K562 (cell line): Measurements from ENCODE around the gene TIMP4. TPM values are rescaled to one million over a fixed set of nuclear protein-coding genes. Genes with fewer than 3 reads are reported as not detected.

Experiments
- SIN3A ChIP-seq, 2 experiments: fragments of 150-350 bp in 1 of 2; IDR thresholded peaks; 2 replicates each; pipeline ENCODE4 v1.6.1; 2011 to 2016; ENCODE audit warnings: borderline replicate concordance in 2 of 2, low read depth in 2 of 2, low read length in 2 of 2, mild to moderate bottlenecking in 2 of 2, moderate library complexity in 2 of 2; ENCODE audit not compliant: control insufficient read depth in 1 of 2
- ZKSCAN8 ChIP-seq: fragments of 200-800 bp; sonication (Bioruptor generic); IDR thresholded peaks from 2 replicates; pipeline ENCODE4 v1.6.1; 2016; ENCODE audit warnings: missing genetic modification characterization, missing compliant biosample characterization
- ZNF444 ChIP-seq: fragments of 250-450 bp; sonication (Bioruptor Pico); IDR thresholded peaks from 2 replicates; pipeline ENCODE4 v1.4.0; 2020; ENCODE audit warnings: mild to moderate bottlenecking, moderate library complexity
- polyA plus RNA-seq, 8 experiments: library from polyadenylated mRNA; depleted of rRNA in 4 of 8; stranded (reverse) in 5 of 8; unstranded in 3 of 8; fragments of >200 nt; fragmentation: Nextera tagmentation in 2 of 8; fragmentation: Illumina TruSeq in 1 of 8; extraction: Ambion mirVana in 2 of 8; extraction: Trizol in 1 of 8; gene quantifications; 2 replicates each; pipeline versions ENCODE4 v1.2.1 to v1.2.3, GENCODE V29; 2011 to 2014; ENCODE audit warnings: inconsistent platforms in 1 of 8, missing spikeins in 1 of 8
- total RNA-seq, 7 experiments: library from RNA; depleted of rRNA in 6 of 7; stranded (reverse); fragments of >200 nt in 6 of 7; fragmentation: Illumina TruSeq in 2 of 7; extraction: Trizol in 2 of 7; gene quantifications; 2 replicates each; pipeline versions ENCODE4 v1.2.1 to v1.2.3, GENCODE V29; 2011 to 2021; ENCODE audit warnings: low replicate concordance in 1 of 7
- TF ChIP-seq, protein P1 (sequence below): fragments of 450-650 bp; IDR thresholded peaks from 2 replicates; pipeline ENCODE4 v1.6.1; 2016; ENCODE audit warnings: mild to moderate bottlenecking, moderate library complexity

Gene TIMP4
- total and polyA plus RNA-seq, 9 of the 15 experiments (the other 6 are each of a cell fraction or from before 2014, with no cell fraction given) = 0.03 to 0.07 TPM; not detected in 7

DNA sequence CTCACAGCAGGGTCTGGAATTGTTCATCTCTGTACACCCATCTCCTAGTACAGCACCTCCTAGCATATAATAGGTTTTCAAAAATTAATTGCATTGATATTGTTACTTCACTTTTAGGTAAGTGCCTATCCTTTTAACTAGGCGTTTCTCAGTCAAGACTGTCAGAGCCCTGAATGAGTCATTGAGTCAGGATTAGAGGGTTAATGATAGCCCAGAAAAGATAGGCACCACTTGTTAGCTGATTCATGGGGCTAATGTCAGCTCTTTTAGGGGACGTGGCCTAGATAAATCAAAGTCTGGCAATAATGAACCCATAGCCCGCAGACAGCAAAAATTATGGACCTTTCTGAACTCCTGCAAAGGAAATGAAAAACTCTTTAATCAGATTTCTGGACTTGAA is 42.9 kb downstream of the TIMP4 start (continued):
- TF ChIP-seq, protein P1, sequence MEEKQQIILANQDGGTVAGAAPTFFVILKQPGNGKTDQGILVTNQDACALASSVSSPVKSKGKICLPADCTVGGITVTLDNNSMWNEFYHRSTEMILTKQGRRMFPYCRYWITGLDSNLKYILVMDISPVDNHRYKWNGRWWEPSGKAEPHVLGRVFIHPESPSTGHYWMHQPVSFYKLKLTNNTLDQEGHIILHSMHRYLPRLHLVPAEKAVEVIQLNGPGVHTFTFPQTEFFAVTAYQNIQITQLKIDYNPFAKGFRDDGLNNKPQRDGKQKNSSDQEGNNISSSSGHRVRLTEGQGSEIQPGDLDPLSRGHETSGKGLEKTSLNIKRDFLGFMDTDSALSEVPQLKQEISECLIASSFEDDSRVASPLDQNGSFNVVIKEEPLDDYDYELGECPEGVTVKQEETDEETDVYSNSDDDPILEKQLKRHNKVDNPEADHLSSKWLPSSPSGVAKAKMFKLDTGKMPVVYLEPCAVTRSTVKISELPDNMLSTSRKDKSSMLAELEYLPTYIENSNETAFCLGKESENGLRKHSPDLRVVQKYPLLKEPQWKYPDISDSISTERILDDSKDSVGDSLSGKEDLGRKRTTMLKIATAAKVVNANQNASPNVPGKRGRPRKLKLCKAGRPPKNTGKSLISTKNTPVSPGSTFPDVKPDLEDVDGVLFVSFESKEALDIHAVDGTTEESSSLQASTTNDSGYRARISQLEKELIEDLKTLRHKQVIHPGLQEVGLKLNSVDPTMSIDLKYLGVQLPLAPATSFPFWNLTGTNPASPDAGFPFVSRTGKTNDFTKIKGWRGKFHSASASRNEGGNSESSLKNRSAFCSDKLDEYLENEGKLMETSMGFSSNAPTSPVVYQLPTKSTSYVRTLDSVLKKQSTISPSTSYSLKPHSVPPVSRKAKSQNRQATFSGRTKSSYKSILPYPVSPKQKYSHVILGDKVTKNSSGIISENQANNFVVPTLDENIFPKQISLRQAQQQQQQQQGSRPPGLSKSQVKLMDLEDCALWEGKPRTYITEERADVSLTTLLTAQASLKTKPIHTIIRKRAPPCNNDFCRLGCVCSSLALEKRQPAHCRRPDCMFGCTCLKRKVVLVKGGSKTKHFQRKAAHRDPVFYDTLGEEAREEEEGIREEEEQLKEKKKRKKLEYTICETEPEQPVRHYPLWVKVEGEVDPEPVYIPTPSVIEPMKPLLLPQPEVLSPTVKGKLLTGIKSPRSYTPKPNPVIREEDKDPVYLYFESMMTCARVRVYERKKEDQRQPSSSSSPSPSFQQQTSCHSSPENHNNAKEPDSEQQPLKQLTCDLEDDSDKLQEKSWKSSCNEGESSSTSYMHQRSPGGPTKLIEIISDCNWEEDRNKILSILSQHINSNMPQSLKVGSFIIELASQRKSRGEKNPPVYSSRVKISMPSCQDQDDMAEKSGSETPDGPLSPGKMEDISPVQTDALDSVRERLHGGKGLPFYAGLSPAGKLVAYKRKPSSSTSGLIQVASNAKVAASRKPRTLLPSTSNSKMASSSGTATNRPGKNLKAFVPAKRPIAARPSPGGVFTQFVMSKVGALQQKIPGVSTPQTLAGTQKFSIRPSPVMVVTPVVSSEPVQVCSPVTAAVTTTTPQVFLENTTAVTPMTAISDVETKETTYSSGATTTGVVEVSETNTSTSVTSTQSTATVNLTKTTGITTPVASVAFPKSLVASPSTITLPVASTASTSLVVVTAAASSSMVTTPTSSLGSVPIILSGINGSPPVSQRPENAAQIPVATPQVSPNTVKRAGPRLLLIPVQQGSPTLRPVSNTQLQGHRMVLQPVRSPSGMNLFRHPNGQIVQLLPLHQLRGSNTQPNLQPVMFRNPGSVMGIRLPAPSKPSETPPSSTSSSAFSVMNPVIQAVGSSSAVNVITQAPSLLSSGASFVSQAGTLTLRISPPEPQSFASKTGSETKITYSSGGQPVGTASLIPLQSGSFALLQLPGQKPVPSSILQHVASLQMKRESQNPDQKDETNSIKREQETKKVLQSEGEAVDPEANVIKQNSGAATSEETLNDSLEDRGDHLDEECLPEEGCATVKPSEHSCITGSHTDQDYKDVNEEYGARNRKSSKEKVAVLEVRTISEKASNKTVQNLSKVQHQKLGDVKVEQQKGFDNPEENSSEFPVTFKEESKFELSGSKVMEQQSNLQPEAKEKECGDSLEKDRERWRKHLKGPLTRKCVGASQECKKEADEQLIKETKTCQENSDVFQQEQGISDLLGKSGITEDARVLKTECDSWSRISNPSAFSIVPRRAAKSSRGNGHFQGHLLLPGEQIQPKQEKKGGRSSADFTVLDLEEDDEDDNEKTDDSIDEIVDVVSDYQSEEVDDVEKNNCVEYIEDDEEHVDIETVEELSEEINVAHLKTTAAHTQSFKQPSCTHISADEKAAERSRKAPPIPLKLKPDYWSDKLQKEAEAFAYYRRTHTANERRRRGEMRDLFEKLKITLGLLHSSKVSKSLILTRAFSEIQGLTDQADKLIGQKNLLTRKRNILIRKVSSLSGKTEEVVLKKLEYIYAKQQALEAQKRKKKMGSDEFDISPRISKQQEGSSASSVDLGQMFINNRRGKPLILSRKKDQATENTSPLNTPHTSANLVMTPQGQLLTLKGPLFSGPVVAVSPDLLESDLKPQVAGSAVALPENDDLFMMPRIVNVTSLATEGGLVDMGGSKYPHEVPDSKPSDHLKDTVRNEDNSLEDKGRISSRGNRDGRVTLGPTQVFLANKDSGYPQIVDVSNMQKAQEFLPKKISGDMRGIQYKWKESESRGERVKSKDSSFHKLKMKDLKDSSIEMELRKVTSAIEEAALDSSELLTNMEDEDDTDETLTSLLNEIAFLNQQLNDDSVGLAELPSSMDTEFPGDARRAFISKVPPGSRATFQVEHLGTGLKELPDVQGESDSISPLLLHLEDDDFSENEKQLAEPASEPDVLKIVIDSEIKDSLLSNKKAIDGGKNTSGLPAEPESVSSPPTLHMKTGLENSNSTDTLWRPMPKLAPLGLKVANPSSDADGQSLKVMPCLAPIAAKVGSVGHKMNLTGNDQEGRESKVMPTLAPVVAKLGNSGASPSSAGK = no peak
- TF ChIP-seq SIN3A (IDR thresholded peaks at IDR 0.05; ENCODE audit: borderline replicate concordance in 2 of 2, control insufficient read depth in 1 of 2, low read depth in 2 of 2, low read length in 2 of 2) (no peak), ZNF444 (CRISPR knock-in tag) (no peak), ZKSCAN8 (CRISPR knock-in tag) (no peak)
- TF ChIP-seq, all 486 proteins: peak for 0
